ENCODE measurements around the gene MRPL10.

MRPL10 gene

DNA sequence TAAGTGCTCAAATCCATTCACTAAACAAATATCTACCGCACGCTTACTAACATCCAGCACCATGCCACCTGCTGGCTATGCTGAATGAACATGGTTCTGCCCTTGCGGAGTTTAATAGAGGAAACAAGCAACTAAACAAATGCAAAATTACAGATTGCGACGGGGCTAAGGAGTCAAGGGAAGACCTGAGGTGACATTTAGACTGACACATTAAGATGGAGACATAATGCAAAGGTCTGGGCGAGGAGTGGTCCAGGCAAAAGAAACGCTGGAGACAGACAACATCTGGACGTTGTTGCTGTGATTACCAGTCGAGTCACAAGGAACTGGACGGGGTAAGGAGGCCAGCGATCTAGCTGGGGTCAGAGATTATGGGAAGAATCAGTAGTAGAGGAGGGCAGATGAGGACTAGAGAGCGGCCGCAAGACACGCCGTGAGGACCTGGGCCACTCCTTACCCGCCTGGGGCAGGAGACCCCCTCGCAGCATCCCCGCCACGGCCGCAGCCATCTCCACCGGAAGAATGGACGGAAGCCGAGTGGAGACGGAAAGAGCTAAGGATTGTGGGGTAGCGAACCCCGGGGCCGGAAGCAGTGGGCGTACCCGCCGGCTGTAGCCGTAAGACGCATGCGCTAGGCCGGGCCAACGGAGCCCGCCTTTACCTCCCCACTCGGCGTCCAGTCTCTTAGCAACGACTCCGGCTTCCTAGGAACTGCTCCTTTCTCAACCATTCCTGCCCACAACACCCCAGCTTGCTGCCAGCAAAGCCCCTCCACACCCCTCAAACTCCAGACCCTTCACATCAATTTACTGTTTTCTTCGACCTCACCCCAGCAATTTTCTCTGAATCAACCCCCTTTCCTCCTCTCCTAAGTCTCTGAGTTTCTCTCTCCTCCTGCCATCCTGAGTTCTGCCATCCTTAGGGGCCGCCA is at the start of gene MRPL10, which contains the start of gene LRRC46:
Gene MRPL10 (minus strand): TSS at position 539 of the 931 bp plus-strand sequence. CDS start 30 bp downstream, at position 509.
Gene LRRC46 (plus strand): TSS at position 668 of the 931 bp plus-strand sequence. CDS start 320 bp downstream, outside the sequence.
- peak; percentile 91 for DNase-seq

DNA sequence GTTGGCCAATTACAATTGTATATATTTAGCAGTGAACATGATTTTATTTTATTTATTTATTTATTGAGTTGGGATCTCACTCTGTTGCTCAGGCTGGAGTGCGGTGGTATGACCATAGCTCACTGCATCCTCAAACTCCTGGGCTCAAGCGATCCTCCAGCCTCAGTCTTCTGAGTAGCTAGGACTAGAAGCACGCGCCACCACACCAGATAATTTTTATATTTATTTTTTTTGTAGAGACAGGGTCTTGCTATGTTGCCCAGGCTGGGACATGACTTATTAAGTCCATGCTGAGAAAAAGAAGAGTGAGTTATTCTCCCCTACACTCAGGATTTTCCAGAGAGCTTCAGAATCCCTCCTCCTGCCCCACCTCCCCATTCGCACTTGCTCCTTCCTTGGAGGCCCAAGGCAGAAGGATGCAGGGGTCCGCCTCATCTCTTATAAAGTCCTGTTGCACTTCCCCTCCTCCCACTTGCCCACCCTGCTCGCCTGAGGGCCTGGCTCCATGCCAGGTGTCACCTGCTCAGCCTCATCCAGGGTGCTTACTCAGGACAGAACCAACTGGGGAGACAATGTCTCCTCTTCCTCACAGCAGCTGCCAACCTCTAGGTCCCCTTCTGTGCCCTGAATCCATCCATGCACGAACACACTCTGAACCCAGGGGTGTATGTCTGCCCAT is 48.6 kb upstream of the MRPL10 start:
- DNase-seq = no peak

DNA sequence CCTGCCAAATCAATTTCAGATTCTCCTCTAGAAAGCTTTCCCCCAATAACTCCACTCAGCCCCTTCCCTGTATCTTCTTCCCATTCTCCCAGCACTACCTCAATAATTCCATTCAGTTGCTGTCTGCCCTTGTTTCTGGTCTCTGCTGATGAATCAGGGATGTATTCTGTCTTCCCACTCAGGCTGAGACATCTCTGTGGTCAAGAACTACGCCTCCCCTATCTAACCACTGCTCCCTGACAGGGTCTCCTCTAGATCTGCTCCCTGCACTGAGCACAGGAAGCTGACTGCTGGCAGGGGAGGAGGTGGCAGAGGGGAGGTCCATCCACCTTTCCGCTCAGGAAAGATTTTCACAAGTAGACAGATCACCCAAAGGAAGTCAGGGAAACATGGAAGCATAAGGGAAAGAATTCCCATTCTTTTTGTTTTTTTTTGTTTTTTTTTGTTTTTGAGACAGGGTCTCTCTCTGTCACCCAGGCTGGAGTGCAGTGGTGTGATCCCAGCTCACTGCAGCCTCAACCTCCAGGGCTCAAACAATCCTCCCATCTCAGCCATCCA is 47.8 kb upstream of the MRPL10 start:
- DNase-seq = no peak

DNA sequence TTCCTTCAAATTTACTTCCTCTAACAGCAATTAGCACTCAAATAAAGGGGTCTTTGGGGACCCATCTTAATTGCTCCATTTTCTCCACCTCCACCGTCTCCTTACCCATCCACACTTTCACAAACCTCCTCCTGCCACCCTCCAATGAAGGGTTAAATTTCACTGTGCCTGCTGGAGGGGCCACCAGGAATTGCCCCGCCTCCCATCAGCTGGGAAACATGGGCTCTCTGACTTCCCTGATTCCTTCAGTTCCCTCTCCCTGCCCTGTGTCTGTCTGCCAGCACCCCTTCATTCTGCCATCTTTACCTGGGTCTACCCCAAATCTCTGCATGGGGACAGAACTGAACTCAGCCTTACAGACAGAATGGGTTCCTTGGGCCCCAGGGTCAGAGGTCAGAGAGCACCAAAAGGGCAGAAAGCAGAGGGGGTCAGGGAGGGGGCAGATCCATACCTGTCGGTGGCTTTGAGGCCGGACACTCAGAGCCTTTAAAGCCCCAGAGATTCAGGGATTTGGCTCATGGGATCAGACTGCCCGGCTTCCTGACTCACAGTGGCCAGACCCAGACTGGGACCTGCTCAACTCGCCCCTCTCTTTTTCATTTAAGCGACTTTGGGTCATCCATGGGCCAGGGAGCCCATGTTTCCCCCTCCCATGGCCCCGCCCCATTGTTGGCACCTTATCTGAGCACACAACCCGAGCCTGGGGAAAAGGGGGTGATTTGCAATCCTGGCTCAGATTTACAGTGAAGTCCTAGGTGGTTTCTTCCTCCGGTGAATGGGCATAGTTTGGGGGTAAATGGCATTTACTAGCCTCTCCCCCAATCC is 47.1 kb upstream of the MRPL10 start:
- no peak for DNase-seq

DNA sequence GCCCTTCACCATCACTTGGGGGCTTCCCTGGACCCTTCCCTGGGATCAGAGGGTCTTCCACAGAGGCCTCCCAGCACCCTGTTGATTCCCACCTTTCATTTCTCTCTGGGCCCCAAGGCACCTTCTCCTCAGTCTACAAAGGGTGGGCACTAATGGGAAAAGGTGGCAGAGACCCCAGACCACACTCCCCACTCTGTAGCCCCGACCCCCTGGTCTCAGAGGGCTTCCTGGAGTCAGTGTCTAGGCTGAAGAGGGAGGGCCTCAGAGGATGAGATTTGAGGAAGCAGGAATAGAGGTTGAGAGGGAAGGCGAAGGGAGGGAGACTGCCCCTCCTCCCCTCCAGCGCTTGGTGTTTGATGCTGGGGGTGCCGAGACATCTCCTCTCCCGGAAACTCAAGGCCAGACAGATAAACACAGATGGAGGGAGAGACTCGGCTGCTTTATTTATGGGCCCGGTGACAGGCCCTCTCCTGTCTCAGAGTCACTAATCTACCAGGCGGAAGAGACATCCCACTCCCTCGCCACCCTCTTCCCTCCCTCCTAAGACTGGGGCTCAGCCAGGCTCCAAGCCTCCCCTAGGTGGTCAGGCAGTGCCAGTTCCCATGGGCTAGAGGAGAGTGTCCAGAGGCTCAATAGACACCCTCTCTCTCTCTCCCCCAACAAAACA is 46.2 kb upstream of the MRPL10 start:
- DNase-seq = no peak

DNA sequence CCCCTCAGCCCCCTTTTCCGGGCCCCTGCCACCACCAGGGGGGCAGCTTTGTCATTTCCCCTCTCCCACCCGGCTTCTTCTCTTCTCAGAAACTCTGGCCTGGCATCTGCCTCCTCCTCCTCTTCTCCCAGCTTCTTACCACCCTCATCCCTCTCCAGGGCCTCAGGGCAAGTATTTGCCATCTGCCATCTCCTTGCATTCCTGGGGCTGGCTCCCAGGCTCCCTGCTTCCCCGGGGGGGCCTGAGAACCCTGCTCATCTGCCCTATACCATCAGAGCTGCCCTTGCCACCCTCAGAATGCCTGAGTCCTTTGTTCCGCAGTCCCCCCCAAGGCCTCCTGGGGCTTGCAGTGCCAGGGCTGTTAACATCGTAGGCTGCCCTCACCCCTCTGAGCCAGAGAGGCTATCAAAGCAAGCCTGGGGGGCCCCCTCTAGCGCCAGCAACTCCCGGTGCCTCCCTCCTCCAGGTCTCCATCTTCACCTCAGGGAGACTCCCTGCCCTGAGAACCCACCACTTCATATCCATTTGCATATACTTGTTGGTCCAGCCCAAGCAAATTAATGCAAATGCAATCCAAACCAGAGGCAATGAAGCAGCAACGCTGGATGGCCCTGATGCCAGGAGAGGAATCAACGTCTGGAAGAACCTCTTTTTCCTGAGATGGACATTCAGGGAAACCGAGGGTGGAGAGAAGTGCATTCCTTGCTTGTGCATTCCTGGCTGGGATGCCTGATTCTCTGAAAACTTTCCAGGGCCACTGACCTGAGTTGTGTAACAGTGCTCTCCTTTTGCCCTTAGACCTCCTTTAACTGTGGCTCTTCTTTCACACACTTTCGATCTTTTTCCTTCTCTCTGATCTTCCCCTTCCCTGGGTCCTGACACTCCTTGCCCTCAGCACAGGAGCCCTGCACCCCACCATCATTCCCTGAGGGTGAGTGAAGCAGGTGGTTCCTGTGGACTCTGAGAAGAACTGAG is 44.0 kb upstream of the MRPL10 start:
- DNase-seq = no peak

DNA sequence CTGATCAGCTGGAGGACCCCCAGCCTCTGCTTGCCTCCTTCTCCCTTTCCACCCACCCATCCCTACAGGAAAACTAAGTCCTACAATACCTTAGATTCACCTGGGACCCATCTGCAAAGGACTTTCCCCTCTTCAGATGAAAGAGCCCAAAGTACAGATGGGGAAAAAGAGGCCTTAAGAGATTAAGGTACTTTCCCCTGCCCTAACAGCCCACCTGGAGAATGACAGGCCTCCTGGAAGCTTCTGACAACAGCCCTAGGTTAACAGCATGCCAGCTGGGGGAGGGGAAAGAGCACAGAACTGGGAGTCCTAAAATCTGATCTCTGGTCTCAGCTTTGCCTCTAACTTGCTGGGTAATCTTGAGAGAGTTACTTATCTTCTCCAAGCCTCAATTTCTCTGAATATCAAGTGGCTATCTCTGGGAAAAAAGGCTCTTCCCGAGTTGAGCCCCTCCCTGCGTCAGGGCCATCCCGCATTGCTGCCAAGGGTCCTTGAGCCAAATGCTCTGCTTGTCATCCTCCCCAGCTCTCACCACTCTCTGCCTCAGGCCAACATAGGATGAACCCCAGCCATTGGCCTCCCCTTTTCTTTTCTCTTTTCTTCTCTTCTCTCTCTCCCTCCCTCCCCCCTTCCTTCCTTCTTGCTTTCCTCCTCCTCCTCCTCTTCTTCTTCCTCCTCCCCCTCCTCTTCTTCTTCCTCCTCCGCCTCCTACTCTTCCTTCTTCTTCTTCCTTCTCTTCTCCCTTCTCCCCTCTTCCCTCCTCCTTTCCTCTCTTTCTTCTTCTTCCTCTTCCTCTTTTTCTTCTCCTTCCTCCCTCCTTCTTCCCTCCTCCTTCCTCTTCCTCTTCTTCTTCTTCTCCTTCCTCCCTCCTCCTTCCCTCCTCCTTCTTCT is 42.1 kb upstream of the MRPL10 start:
- DNase-seq = no peak

DNA sequence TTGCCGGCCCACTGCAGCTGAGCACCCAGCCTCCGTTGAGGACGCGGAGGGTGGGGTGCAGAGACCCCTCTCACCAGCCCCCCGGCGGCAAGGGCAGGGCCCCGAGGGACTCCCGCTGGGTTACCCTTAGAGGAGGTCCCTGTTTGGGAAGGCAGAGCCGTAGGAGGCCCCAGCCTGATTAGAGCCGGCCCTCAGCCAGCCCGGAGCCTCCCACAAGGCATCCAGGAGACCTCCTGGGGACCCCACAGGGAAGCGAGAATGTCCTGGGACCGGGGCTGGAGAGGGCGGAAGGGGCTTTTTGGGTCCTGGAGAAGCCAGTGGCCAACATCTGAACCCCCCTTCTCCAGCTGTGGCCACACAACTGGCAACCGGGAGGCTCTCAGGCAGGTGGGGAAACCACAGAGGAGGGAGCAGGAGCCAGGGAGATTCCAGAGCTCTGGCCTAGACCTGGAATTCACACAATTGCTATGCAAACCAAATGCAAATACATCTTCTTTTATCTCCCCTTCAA is 41.4 kb upstream of the MRPL10 start:
- DNase-seq = no peak

DNA sequence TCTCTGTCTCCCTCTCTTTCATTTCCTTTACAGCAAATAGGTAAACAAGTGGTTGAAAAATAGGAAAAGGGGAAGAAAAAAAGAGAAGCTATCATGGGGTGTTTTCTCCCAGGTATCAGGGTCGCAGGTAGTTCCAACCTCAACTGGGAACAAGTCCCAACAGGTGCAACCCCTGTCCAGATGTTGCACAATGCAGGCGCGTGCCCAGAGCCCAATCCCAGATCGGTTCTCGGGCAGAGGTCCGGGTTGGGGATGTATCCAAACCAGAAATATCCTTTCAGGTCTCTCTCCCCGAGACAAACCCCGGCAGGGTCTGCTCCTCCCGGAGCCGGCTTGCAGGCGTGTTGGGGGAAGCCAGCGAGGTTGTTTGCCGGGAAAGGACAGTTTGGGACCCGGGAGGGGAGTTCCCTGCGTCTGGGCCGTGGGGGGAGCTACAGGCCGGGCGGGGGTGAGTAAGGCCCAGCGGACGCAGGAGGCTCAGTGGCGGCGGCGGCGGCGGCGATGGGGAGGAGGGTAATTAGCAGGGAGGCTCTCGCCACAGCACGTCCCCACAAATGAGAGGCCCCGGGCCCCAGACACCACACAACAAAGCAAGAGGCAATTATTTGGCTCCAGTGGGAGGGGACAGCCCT is 40.8 kb upstream of the MRPL10 start:
- DNase-seq = no peak

DNA sequence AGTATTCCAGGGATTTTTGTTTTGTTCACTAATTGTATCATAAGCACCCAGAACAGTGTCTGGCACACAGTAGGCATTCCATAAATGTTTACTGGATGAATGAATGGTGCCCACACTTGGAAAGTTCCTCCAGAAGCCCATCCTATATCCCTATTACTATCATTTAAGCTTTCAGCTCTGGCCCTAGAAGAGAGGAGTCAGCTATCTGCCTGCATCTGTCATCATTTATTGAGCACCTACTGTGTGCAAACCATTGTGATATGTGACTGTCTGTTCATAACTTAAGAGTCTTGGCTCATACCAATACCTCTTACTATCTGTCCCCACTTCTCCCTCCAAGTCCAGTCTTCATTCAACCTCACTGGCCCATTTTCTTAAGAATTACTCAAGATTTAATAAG is 39.7 kb upstream of the MRPL10 start:
- DNase-seq = no peak

DNA sequence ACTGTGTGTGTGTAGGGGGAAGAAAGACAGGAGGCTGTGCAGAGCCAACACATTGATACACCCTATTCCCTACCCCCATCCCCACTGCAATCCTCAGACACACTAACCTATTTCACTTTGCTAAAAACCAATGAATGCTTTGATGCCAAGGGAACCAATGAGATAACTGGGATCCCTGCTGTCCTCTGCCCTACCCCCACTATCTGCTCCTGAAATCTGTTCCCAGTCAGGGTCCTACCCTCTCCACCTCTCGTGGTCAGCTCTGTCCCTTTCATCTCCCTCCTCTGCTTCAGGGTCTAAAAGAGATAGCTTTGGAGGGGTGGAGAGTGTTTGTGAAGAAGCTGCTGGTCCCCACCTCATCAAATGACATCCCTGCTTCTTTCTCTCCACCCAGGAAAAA is 38.7 kb upstream of the MRPL10 start:
- no peak for DNase-seq

DNA sequence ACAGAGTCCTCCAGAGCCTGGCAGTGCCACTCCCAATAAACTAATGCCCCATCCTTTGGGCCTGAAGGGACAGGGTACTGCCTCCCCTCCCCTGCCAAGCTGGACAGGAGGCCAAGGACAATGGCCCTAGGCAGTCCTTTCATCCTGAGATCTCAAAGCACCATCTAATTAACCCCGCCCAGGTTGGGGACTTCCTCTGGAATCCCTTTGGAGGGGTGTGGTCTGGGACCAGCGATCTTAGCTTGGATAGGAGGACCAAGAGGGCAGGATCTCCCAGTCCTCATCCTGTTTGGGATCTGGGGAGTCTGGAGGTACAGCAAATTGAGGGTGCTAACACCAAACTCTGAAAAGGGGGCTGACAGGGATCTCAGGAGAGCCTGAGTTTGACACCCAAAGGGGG is 37.8 kb upstream of the MRPL10 start:
- no peak for DNase-seq

DNA sequence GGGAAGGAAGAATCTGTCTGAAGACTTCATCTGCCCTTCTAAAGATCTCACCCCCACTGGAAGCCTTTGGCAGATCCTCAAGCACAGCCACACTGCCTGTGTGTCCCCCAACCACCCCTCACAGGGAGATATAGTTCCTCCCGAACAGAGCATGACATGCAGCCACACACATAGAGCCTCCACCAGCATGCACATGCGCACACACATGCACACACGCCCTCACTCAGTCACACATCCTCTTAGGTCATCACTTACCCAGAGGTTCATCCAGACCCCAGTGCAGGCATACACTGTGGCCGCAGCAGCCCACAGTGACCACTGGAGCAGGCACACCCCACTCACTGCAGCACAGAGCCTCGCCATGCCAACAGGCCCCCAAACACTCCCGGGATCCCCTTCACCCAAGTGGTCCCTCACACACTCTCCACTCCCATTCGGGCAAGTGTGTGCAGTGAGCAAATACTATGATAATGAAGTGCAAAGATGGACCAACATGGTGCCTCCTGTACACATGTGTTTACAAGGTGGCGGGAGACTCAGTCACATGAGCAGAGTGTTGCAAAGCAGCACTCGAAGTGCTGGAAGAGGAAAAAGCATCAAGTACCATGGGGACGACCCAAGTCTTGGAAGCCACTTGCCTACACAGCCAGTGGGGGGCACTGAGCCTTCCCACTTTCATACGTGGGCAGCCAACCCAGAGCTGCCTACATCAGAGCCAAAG is 36.6 kb upstream of the MRPL10 start:
- DNase-seq = no peak

DNA sequence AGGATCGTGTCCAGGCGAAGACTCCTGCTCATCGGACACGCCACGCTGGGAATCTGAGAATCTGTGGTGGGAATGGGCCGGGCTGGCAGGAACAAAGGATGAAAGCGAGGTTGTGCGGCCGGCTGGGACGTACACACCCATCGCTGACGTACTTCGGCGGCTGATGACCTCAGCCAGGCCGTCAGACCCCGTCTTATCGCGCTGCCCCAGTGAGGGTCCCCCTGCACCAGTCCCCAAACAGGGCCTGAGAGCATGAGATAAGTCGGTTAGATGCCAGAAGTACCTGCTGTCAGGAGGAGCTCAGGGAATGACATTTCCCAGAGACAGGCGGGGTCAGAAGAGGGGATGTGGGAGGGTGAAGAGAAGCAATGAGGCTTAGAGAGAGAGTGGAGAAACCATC is 35.6 kb upstream of the MRPL10 start:
- no peak for DNase-seq

DNA sequence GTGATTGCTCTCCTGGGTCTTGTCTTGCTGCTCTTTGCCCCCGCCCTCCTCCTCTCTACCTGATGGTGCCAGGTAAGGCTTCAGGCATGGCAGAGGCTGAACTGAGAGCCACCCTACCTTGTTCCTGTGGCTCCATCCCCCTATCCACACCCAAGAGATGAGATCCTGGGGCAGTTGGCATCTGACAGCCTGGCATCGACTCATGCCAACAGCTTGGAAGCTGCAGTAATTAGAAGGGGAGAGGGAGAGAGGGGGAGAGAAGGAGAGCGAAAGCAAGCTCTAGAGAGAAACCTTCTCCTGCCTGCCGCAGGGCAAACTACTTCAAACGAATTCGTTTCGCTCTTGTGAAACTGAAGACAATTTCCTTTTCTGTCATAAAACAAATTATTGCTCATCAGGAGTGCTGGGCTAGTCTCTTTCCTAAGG is 33.5 kb upstream of the MRPL10 start:
- no peak for DNase-seq

DNA sequence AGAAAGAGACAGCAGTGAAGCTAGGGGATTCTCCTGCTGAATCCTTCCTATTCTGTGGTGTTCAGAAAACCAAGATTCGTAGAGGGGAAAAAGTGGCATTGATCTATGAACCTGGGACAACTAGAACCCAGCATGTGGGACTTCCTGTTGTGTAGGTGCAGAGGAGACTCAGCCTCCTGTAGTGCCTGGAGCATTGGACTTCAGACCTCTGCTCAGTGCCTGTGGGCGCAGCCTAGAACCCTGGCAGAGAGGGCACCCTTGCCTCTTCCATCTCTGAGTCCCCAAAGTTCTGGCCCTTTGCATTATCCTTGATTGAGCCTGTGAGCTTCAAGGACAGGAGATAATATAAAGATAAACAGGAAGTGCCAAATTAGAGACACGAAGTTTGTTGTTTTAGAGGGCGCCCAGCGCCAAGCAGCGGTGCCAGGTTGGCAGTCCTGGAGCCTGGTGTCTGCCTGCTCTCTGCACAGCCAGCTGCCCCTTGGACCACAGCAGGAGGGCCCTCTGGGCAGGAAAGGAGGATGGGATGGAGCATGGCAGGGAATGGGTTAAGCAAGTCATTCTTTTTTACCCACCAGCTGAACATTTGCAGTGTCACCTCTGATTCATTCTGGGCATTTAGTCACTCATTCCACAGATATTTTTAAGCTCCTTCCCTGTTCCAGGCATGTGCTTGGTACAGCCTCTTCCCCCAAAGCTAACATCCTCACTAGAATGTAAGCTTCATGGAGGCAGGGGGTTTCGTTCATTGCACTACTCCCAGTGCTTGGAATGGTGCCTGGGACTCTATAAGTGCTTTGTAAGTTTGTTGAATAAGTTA is 31.5 kb upstream of the MRPL10 start:
- no peak for DNase-seq

DNA sequence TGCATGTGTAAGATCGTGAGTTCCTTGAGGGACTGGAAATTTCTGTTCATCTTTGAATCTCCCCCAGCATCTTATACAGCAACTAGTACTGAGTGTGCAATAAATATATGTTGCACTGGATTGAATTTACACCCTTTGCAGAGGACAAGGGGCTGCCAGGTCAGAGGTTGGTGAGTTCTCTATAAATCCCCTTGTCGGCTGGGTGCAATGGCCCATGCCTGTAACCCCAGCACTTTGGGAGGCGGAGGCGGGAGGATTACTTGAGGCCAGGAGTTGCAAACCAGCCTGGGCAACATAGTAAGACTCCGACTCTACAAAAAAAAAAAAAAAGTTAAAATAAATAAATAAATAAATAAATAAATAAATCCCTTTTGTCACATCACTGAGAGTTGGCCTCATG is 29.0 kb upstream of the MRPL10 start:
- DNase-seq = no peak

All from NCI-H2081 treated with DMSO at 0.1 percent for 48 hours (cell line).